COLO668 (cell line): Measurements from ENCODE around the gene PLEKHG4B.
"Not testable (repeated sequence)": the region's sequence is repeated elsewhere in the genome, so short reads cannot be mapped to it uniquely, and the experiment has no call there.

Experiments used
- DNase-seq: peaks from one replicate; lab custom pipeline; 2025; ENCODE audit not compliant: unreplicated experiment; lab: John Stamatoyannopoulos, UW

PLEKHG4B gene

GRCh38 chr5:218457-219291 is 126.7 kb downstream of the PLEKHG4B start:
- DNase-seq = peak; percentile 48

GRCh38 chr5:219460-219863 is 127.5 kb downstream of the PLEKHG4B start:
- DNase-seq = peak; percentile 19

GRCh38 chr5:219991-220390 is 128.0 kb downstream of the PLEKHG4B start:
- DNase-seq = no peak

GRCh38 chr5:222951-223715 is 131.2 kb downstream of the PLEKHG4B start:
- DNase-seq = not testable (repeated sequence)

- no peak for DNase-seq
These were observed 131.8 kb downstream of the PLEKHG4B start for GRCh38 chr5:223791-224190.

GRCh38 chr5:225334-225733 is 133.4 kb downstream of the PLEKHG4B start:
- no peak for DNase-seq

GRCh38 chr5:227375-227774 is 135.4 kb downstream of the PLEKHG4B start:
- DNase-seq = not testable (repeated sequence)

- no peak for DNase-seq
These were observed 136.9 kb downstream of the PLEKHG4B start for GRCh38 chr5:228886-229285.

GRCh38 chr5:230711-231110 is 138.7 kb downstream of the PLEKHG4B start:
- no peak for DNase-seq

- no peak for DNase-seq
These were observed 139.7 kb downstream of the PLEKHG4B start for GRCh38 chr5:231661-232060.

GRCh38 chr5:233426-233825 is 141.5 kb downstream of the PLEKHG4B start:
- DNase-seq = not testable (repeated sequence)

- DNase-seq = no peak
These were observed 142.5 kb downstream of the PLEKHG4B start for GRCh38 chr5:234450-234849.

GRCh38 chr5:235527-235926 is 143.6 kb downstream of the PLEKHG4B start:
- not testable (repeated sequence) for DNase-seq

- not testable (repeated sequence) for DNase-seq
These were observed 146.0 kb downstream of the PLEKHG4B start for GRCh38 chr5:237931-238330.
